Esophagus squamous epithelium (tissue), 5 donors: ENCODE data around the gene TNNI2. TPM values are rescaled to one million over a fixed set of nuclear protein-coding genes. Genes with fewer than 3 reads are reported as not detected.

ENCODE experiments used
- DNase-seq: peaks from one replicate; lab custom pipeline; 2025; lab: John Stamatoyannopoulos, UW
- H3K27ac ChIP-seq, 4 donors: fragments of 200-600 bp; sonication (generic); one replicate each; pipeline ENCODE4 v1.5.1; 2016 to 2019; ENCODE audit warnings: mild to moderate bottlenecking in 1 of 4
- H3K27me3 ChIP-seq, 4 donors: fragments of 200-600 bp; sonication (generic); 1 replicate in 3 of 4; 2 replicates in 1 of 4; pipeline versions ENCODE4 v1.5.1 to v1.6.0; 2017 to 2021; ENCODE audit warnings: antibody characterized with exemption in 1 of 4
- H3K36me3 ChIP-seq, 3 donors: fragments of 200-600 bp; sonication (generic); one replicate each; pipeline ENCODE4 v1.5.1; 2016 to 2019
- H3K4me1 ChIP-seq, 3 donors: fragments of 200-600 bp; sonication (generic); one replicate each; pipeline ENCODE4 v1.5.1; 2017 to 2019
- H3K4me3 ChIP-seq, 4 donors: fragments of 200-600 bp; sonication (generic); 1 replicate in 3 of 4; 2 replicates in 1 of 4; pipeline ENCODE4 v1.5.1; 2016 to 2019; ENCODE audit warnings: mild to moderate bottlenecking in 2 of 4, moderate library complexity in 1 of 4
- H3K9me3 ChIP-seq, 3 donors: fragments of 200-600 bp; sonication (generic); one replicate each; pipeline ENCODE4 v1.5.1; 2016 to 2019
- CTCF ChIP-seq, 6 experiments: fragments of 450-650 bp in 4 of 6; fragments of 200-600 bp in 2 of 6; sonication (generic) in 2 of 6; IDR thresholded peaks; one replicate each; pipeline ENCODE4 v1.5.1; 2016 to 2019; ENCODE audit warnings: antibody characterized with exemption in 6 of 6, mild to moderate bottlenecking in 4 of 6, moderate library complexity in 4 of 6
- POLR2A ChIP-seq, 4 donors: fragments of 450-650 bp; IDR thresholded peaks; one replicate each; pipeline ENCODE4 v1.6.1; 2017; ENCODE audit warnings: antibody characterized with exemption in 4 of 4, mild to moderate bottlenecking in 4 of 4, moderate library complexity in 3 of 4
- WGBS, 2 donors: methylation state at CpG; one replicate each; pipeline ENCODE4 v1.1.5; 2018; 5-methylcytosine and 5-hydroxymethylcytosine counted together
- intact Hi-C: fragments of 100-400 bp; cut with DNase I; formaldehyde crosslinking; loops from one replicate; pipeline ENCODE4 v1.15.0; 2022
- total RNA-seq, 4 donors: library from RNA; depleted of rRNA; stranded (reverse); fragments of >200 nt; gene quantifications; one replicate each; pipeline ENCODE4 v1.1.0, GENCODE V29; 2016
- donor health status: DM: yes; HTN: yes; CAD: no.

The TNNI2 gene
- total RNA-seq, 4 donors from 2014 or later: 14.7 to 23.8 (median 15.0) TPM; not detected in 1

- Histone ChIP-seq H3K9me3 (no peaks in the 10 kb centered on the region), H3K4me3 (no peak overlapping the region), H3K27me3 (no peaks in the 10 kb centered on the region), H3K27ac (no peak overlapping the region), H3K36me3 (no peaks in the 10 kb centered on the region), H3K4me1 (peaks cover 0 to 67% (median 13%) of the 10 kb centered on the region in 3 donors)
- intact Hi-C loops: loop anchor here (10.0 kb wide), 1 partner anchor 78 kb away; no protein-coding TSS in a partner anchor
- TF ChIP-seq POLR2A (IDR thresholded peaks at IDR 0.05) (no peak), CTCF (IDR thresholded peaks at IDR 0.05) (no peak)
- WGBS, 2 donors: 74 to 81% methylated on average over 7 to 8 of the region's 9 CpGs
- DNase-seq: no peak
These were observed 7.7 kb downstream of the TNNI2 start for GRCh38 chr11:1846453-1846932.

GRCh38 chr11:1847006-1847735, 8.4 kb downstream of the TNNI2 start:
- no peaks in the 10 kb centered on the region for H3K27me3 ChIP-seq
- WGBS, 2 donors: 89 to 90% methylated on average over 9 to 15 of the region's 34 CpGs

GRCh38 chr11:1847926-1848639, 9.3 kb downstream of the TNNI2 start:
- Histone ChIP-seq H3K4me1 (peaks cover 7 to 61% (median 9%) of the 10 kb centered on the region in 3 donors), H3K9me3 (no peaks in the 10 kb centered on the region), H3K36me3 (no peaks in the 10 kb centered on the region), H3K4me3 (no peak overlapping the region), H3K27me3 (no peaks in the 10 kb centered on the region), H3K27ac (no peak overlapping the region)
- WGBS, 2 donors: 84 to 86% methylated on average over 13 to 18 of the region's 18 CpGs
- intact Hi-C loops: loop anchor here (10.0 kb wide), 1 partner anchor 77 kb away; no protein-coding TSS in a partner anchor
- TF ChIP-seq CTCF (IDR thresholded peaks at IDR 0.05) (no peak), POLR2A (IDR thresholded peaks at IDR 0.05) (no peak)
- DNase-seq: no peak

More at GRCh38 chr11:1847006-1847735, 8.4 kb downstream of the TNNI2 start:
- TF ChIP-seq POLR2A (IDR thresholded peaks at IDR 0.05): no peak
- Histone ChIP-seq H3K9me3 (no peaks in the 10 kb centered on the region), H3K4me3 (no peak overlapping the region), H3K27ac (no peak overlapping the region), H3K36me3 (no peaks in the 10 kb centered on the region), H3K4me1 (peaks cover 1 to 67% (median 13%) of the 10 kb centered on the region in 3 donors)
- no peak for DNase-seq
- intact Hi-C loops: loop anchor here (10.0 kb wide), 1 partner anchor 78 kb away; no protein-coding TSS in a partner anchor

GRCh38 chr11:1848640-1849430, 10.1 kb downstream of the TNNI2 start:
- Histone ChIP-seq H3K27me3 (no peaks in the 10 kb centered on the region), H3K9me3 (no peaks in the 10 kb centered on the region), H3K36me3 (no peaks in the 10 kb centered on the region), H3K4me1 (peaks cover 7 to 53% (median 9%) of the 10 kb centered on the region in 3 donors), H3K4me3 (no peak overlapping the region), H3K27ac (no peak overlapping the region)
- 89 to 92% methylated on average over 12 to 16 of the region's 19 CpGs for WGBS, 2 donors
- TF ChIP-seq CTCF (IDR thresholded peaks at IDR 0.05): no peak
- TF ChIP-seq POLR2A (IDR thresholded peaks at IDR 0.05): no peak
- intact Hi-C loops: loop anchor here (10.0 kb wide), 1 partner anchor 76 kb away; no protein-coding TSS in a partner anchor
- no peak for DNase-seq
